A549 (cell line): Measurements from ENCODE around the gene PLEKHA6.

Source experiments
- BHLHE40 ChIP-seq: IDR thresholded peaks from 2 replicates; pipeline ENCODE4 v1.6.1; 2012; ENCODE audit warnings: low read depth, low read length, inconsistent platforms
- CTCF ChIP-seq: fragments of >200 bp; sonication (Bioruptor Twin); formaldehyde crosslinking; IDR thresholded peaks from 3 replicates; pipeline ENCODE4 v1.5.1; 2016
- JUN ChIP-seq, 2 experiments: fragments of >200 bp; sonication (Bioruptor Twin); formaldehyde crosslinking; IDR thresholded peaks; 2 replicates in 1 of 2; 3 replicates in 1 of 2; pipeline ENCODE4 v1.6.1; 2016 to 2017
- KDM1A ChIP-seq: fragments of 200-600 bp; sonication (generic); IDR thresholded peaks from 2 replicates; pipeline ENCODE4 v1.6.1; 2016; ENCODE audit warnings: low read depth, mild to moderate bottlenecking
- POLR2A ChIP-seq: IDR thresholded peaks from 2 replicates; pipeline ENCODE4 v1.6.1; 2012; ENCODE audit warnings: mild to moderate bottlenecking, low read length
- RAD21 ChIP-seq, 2 experiments: fragments of >200 bp in 1 of 2; sonication (Bioruptor Twin) in 1 of 2; formaldehyde crosslinking in 1 of 2; IDR thresholded peaks in 1 of 2; conservative IDR thresholded peaks in 1 of 2; 2 replicates in 1 of 2; 3 replicates in 1 of 2; pipeline ENCODE4 v1.6.1; 2012 to 2018; ENCODE audit warnings: inconsistent platforms in 1 of 2
- RFX5 ChIP-seq: fragments of 450-650 bp; IDR thresholded peaks from 2 replicates; pipeline ENCODE4 v1.7.1; 2014; ENCODE audit warnings: antibody characterized with exemption, mild to moderate bottlenecking, moderate library complexity
- TF ChIP-seq, protein P1 (sequence below): fragments of 200-600 bp; sonication (generic); IDR thresholded peaks from 2 replicates; pipeline ENCODE4 v1.6.1; 2016; ENCODE audit warnings: antibody characterized with exemption, mild to moderate bottlenecking, moderate library complexity

DNA sequence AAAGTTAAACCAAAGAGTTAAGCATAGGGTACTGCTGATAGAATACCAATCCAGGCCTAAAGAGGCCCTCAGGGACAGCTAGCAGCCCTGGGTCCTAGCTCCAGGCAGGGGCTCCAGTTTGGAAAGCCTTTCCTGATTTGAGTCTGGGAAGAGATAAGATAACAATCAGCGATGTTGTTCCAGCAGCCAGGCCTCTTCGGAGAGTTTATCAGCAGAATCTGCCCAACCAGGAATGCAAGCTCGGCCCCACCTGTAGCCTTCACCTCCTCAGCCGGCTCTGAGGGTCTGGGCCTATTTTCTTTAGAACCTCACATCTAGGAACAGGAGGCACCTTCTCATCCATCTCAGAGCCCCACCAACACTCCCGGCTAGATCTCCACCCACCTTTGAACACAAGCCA, 42.6 kb downstream of the PLEKHA6 start:
- TF ChIP-seq POLR2A, result no peak
- no peak for TF ChIP-seq KDM1A
- TF ChIP-seq JUN (IDR thresholded peaks at IDR 0.05), result no peak
- no peak for TF ChIP-seq CTCF
- TF ChIP-seq RFX5, result no peak
- no peak for TF ChIP-seq BHLHE40
- TF ChIP-seq, protein P1, sequence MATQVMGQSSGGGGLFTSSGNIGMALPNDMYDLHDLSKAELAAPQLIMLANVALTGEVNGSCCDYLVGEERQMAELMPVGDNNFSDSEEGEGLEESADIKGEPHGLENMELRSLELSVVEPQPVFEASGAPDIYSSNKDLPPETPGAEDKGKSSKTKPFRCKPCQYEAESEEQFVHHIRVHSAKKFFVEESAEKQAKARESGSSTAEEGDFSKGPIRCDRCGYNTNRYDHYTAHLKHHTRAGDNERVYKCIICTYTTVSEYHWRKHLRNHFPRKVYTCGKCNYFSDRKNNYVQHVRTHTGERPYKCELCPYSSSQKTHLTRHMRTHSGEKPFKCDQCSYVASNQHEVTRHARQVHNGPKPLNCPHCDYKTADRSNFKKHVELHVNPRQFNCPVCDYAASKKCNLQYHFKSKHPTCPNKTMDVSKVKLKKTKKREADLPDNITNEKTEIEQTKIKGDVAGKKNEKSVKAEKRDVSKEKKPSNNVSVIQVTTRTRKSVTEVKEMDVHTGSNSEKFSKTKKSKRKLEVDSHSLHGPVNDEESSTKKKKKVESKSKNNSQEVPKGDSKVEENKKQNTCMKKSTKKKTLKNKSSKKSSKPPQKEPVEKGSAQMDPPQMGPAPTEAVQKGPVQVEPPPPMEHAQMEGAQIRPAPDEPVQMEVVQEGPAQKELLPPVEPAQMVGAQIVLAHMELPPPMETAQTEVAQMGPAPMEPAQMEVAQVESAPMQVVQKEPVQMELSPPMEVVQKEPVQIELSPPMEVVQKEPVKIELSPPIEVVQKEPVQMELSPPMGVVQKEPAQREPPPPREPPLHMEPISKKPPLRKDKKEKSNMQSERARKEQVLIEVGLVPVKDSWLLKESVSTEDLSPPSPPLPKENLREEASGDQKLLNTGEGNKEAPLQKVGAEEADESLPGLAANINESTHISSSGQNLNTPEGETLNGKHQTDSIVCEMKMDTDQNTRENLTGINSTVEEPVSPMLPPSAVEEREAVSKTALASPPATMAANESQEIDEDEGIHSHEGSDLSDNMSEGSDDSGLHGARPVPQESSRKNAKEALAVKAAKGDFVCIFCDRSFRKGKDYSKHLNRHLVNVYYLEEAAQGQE, result no peak
- no peak for TF ChIP-seq RAD21 (conservative IDR thresholded peaks at IDR 0.05 in 1 of 2, IDR thresholded peaks at IDR 0.05 in 1 of 2)
